Skeletal muscle cell (primary cell): Measurements from ENCODE around the gene GRAP2.
"Not testable (repeated sequence)": the region's sequence is repeated elsewhere in the genome, so short reads cannot be mapped to it uniquely, and the experiment has no call there.

Source experiments
- DNase-seq: peaks from one replicate; pipeline ENCODE4 v3.0.0-alpha.2; 2010; ENCODE audit warnings: low read depth
- H3K4me3 ChIP-seq: 2 replicates; pipeline ENCODE4 v1.5.1; 2011; ENCODE audit warnings: low read depth, mild to moderate bottlenecking, control low read depth, low read length, moderate library complexity

GRAP2 gene

DNA sequence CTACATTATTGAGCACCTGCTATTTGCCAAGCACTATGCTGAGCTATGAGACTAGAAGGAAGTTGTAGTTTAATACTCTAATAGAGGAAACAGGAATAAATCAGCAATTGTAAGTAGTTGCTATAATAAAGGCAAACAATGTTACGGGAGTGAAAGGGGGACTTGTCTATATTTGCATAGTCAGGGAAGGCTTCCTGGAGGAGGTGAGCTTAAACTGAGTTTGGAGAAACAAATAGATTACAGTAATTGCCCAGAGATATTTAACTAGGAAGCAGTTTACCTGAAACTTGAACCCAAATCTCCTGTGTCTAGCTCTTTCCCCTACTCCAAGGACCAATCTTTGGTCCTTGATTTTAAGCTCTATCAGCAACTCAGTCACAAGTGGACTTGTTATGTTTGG, 5.2 kb upstream of the GRAP2 start:
- no peak for DNase-seq
- H3K4me3 ChIP-seq, result no peak overlapping the region

DNA sequence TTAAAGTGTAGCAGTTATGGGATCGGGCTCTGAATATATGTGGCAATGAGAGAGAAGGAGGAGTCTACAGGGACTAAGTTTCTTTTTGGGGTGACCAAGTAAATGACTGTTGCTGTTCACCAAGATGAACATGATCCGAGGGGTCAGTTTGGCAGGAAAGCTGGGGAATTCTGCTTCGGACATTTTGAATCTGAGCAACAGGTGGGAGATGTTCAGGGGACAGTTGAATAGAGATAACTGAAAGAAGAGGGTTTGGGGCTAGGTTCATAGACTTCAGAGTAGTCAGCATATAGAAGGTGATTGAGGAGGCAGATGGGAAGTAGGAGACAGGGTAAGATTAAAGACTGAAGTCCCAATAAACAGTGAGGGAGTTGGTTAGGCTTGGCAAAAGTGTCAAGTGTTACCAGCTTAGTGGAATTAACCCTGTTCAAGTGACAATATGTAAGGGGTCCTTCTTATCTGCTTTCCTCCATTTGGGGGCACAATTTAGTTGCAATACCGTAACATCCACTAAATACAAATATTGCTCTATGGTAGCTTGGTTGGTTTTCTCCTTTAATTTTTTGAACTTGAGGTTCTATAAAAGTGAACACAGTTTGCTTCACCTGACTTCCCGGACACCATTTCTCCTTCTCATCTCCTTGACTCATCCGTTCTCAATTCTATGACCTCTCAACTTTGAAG, 4.4 kb upstream of the GRAP2 start:
- no peak overlapping the region for H3K4me3 ChIP-seq
- no peak for DNase-seq

- no peak overlapping the region for H3K4me3 ChIP-seq
- DNase-seq, result no peak
Observed at GRCh38 chr22:39897841-39898240, 3.0 kb upstream of the GRAP2 start.

GRCh38 chr22:39898997-39899396, 1.9 kb upstream of the GRAP2 start:
- no peak overlapping the region for H3K4me3 ChIP-seq
- no peak for DNase-seq

DNA sequence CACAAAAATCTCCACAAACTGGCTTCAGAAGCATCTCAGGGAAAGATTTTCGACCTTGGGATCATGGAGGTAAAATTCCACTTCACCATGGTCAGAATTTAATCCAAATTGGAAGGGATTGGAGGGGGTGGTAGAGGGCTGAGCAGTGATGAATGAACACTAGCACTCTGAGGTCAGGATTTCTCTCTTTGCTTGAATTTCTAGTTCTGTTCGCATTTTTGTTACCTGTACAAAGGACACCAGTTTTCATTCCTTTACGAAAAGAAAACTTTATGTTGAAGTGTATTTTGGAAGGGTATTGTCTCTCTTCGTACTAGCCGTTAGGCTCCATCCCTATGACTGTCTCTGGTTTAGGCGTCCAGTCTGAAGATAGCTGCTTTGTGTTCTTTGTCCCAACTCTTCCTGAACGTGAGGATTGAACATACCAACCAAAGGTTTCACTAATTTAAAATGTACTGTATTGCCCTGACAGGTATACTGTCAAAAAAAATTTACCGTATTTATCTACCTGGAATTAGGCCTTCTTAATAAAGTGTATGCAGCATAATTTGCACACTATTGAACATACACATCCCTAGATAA, 772 bp downstream of the GRAP2 start:
- DNase-seq, result no peak
- H3K4me3 ChIP-seq, result no peak overlapping the region

- H3K4me3 ChIP-seq, DNase-seq: not testable (repeated sequence)
Observed at GRCh38 chr22:39904024-39904423, 3.1 kb downstream of the GRAP2 start.

DNA sequence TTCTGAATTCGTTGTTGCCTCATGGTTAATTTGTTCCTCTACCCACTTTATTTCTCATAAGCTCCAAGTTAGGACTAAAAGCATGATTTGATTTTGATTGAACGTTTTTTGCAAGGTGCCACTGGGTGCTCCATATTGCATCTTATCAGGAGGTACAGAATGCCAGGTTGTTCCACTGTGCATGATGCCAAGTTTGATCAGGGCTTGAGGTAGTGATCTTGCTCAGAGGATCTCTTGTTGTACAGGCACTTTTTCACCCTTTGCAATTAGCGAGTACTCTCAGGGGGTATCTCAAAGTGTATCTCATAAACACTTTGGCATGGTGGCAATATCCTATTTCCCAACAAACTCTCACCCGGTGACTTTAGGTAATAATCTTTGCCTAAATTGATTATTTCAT, 4.0 kb downstream of the GRAP2 start:
- no peak overlapping the region for H3K4me3 ChIP-seq

DNA sequence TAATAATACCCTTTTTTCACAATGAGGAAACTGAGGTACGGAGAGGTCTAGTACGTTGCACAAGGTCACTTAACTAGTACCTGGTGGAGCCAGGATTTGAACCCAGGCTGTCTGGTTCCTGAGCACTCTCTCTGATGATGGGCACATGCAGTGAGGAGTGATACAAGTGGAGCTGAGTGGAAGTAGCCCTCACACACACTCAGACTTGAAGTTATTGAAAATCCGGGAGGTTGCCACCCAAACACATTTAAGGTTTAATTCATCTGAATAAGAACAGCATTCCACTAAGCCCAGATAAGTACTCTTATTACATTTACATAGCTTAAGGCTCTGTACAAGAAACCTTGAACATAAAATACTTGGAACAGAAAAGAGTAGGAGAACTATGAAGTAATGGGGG, 4.8 kb downstream of the GRAP2 start:
- DNase-seq, result no peak

More for the DNA sequence above, 4.0 kb downstream of the GRAP2 start:
- no peak for DNase-seq

GRCh38 chr22:39906207-39906606, 5.3 kb downstream of the GRAP2 start:
- no peak for DNase-seq
- H3K4me3 ChIP-seq, result no peak overlapping the region

More for the DNA sequence above, 4.8 kb downstream of the GRAP2 start:
- H3K4me3 ChIP-seq, result no peak overlapping the region

DNA sequence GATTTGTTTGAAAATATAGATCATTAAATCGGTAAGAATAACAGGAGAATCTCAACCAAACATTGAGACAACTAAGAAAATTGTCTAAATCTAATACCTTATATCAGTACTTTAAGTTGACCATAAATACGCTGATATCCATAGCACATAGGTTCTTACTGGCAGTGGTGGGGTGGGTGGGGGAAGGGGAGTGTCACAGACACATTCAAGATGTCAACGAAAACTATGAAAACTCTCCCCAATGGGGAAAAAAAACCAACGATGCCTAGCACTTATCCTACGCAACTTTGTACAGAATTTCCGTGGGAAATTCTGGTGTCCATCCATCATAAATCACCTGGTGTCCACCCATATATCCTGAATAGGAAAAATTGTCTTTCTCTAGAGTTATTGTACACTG, 6.2 kb downstream of the GRAP2 start:
- no peak overlapping the region for H3K4me3 ChIP-seq
- DNase-seq, result no peak

DNA sequence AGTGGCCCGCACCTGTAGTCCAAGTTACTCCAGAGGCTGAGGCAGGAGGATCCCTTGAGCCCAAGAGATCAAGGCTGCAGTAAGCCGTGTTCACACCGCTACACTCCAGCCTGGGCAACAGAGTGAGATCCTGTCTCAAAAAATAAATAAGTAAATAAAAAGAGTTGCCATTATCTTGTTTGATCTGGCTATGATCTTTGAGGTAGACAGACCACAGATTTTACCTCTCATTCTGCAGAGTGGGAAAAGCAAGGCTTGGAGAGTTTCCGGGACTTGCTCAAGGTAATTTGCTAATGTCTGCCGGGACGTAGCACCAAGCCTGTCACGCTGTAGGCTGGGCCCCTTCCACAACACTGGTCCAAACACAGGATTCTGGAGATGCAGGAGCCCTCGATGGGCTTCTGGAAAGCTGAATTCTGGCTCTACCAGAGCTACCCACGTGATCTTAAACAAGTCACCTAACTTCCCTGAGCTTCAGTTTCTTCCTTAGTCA, 6.8 kb downstream of the GRAP2 start:
- H3K4me3 ChIP-seq, result no peak overlapping the region
- DNase-seq, result no peak

DNA sequence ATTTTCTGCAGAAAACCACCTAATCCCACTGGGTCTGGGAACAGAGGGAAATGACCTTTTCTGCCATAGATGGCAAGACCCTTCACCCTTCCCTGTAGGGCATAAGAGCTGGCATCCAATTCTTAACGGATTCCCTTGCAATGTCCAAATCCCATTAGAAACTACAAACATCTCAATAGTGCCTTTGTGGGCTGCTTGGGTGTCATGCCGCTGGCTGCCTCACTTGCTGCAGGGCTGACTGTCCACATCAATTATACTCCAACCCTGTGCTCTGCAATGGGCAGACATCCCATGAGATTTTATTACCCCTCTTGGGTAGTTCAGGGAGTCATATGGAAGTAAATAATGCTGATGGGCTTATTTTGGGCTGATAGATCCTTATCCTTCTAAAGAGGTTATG, 7.3 kb downstream of the GRAP2 start:
- no peak for DNase-seq
- H3K4me3 ChIP-seq, result no peak overlapping the region

DNA sequence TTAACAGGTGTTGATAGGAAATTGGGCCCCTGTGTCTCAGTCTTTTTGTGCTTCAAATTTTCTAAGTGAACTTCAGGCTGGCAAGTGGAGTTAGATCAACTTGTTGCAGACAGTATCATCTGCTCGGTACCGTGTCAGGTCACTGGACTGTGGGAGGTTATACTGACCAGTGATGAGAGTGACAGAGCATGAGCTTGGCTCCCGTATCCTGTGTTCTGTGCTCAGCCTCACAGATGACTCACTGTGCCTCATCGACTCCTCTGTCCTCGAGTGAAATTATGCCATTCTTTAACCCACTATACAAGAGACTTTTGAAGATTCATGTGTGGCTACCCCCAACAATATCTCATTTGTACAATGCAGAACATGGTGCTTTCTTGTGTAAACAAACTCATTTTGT, 7.9 kb downstream of the GRAP2 start:
- DNase-seq, result no peak
- no peak overlapping the region for H3K4me3 ChIP-seq

DNA sequence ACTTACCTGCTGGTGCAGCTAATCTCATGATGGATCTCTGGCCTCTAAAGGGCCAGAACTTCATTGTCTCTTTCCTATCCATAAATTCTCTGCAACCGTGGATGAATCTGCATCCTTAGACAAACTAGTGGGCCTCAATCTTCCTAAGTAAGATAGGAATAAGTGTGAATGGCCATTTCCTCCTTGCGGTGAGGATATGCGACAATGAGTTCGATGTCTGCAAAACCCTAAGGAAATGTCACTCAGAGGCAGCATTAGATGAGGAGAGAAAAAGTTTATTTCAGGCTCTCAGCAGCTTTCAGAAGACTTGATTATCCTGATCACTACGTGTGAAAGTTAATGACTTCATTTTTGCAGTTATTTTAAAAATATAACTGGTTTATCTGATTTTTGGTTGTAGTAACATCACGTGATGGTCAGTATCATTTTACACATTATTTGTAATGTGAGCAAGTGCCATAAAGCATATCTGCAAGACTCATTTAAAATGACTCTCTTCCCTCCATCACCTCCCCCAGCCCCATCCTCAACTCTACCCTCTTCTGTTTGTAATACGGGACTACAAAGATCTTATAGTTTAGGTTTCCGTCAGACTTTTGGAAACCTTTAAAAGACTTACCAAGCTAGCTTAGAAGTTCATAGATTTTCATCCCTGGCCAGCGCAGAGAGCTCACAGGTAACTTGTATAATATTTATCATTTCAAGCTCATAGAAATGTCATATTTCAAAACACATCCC, 10.2 kb downstream of the GRAP2 start:
- no peak overlapping the region for H3K4me3 ChIP-seq
- no peak for DNase-seq

GRCh38 chr22:39913321-39913720, 12.4 kb downstream of the GRAP2 start:
- no peak for DNase-seq
- no peak overlapping the region for H3K4me3 ChIP-seq

GRCh38 chr22:39913886-39914285, 13.0 kb downstream of the GRAP2 start:
- H3K4me3 ChIP-seq, result no peak overlapping the region
- no peak for DNase-seq

DNA sequence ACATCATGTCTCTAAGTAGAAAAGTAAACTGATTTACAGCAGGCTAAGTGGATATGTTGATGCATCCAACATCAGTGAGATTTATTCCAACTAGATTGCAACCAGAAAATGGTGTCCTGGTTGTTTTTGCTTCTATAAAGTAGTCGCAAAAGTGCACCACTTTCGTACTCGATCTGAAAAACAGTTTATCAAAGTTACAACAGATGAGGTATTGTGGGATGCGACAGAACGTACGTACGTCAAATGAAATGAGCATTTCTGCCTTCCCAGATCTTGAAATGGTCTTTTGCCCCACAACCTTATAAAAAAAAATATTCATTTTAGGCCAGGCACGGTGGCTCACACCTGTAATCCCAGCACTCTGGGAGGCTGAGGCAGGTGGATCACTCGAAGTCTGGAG, 13.7 kb downstream of the GRAP2 start:
- H3K4me3 ChIP-seq, result no peak overlapping the region
- DNase-seq, result no peak

DNA sequence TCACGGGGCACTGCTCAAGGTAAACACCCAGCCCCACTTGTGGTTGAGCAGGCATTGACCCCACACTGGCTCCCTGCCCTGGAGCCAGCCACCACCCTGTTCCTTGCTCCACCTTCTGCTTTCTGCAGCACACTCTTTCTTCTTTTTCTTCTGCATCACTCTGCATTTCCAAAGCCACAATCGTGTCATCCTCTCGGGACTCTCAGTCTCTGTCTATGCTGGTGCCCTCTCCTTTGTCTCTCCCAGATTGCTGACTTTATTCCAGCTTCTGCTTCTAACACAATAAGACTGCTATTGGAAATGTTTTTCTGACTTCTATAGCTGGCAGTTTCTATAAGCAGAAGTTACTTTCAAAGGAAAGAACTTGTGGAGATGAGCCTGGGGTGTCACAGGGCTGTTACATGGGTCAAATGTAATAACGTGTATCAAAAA, 14.4 kb downstream of the GRAP2 start:
- H3K4me3 ChIP-seq, result no peak overlapping the region
- no peak for DNase-seq

GRCh38 chr22:39916496-39916895, 15.6 kb downstream of the GRAP2 start:
- H3K4me3 ChIP-seq, result no peak overlapping the region
- DNase-seq, result no peak

GRCh38 chr22:39917197-39917643, 16.3 kb downstream of the GRAP2 start:
- no peak for DNase-seq
- H3K4me3 ChIP-seq, result no peak overlapping the region
